Hepatocyte (in vitro differentiated cells): Measurements from ENCODE around the gene RAB29.
A peak's percentile ranks its signal among the peaks of the same experiment; 100 is the strongest.

Experiments
- CTCF ChIP-seq: fragments of 200-600 bp; sonication (generic); IDR thresholded peaks from 2 replicates; pipeline ENCODE4 v1.5.1; 2016; ENCODE audit warnings: antibody characterized with exemption, mild to moderate bottlenecking; ENCODE audit not compliant: poor library complexity
- EZH2 ChIP-seq: fragments of 200-600 bp; sonication (generic); IDR thresholded peaks from 2 replicates; pipeline ENCODE4 v1.6.1; 2016; ENCODE audit warnings: antibody characterized with exemption, mild to moderate bottlenecking, borderline replicate concordance
- EZH2phosphoT487 ChIP-seq: fragments of 200-600 bp; sonication (generic); IDR thresholded peaks from one replicate; pipeline ENCODE4 v1.6.1; 2018; ENCODE audit warnings: antibody characterized with exemption, mild to moderate bottlenecking, low read depth, moderate library complexity; ENCODE audit not compliant: unreplicated experiment, severe bottlenecking

GRCh38 chr1:205791568-205792180 lies 16.4 kb upstream of the RAB29 start:
- TF ChIP-seq CTCF = peak; percentile 65
- no peak for TF ChIP-seq EZH2phosphoT487
- TF ChIP-seq EZH2 = no peak
